A549 (cell line): ENCODE measurements around the gene ERGIC1.

Source experiments
- CBX2 ChIP-seq: fragments of 200-600 bp; sonication (generic); IDR thresholded peaks from 2 replicates; pipeline ENCODE4 v1.6.1; 2016; ENCODE audit warnings: low read depth, mild to moderate bottlenecking, borderline replicate concordance
- CHD2 ChIP-seq: fragments of 150-350 bp; IDR thresholded peaks from 2 replicates; pipeline ENCODE4 v1.6.1; 2014; ENCODE audit warnings: low read length; ENCODE audit not compliant: partially characterized antibody
- CTCF ChIP-seq: fragments of >200 bp; sonication (Bioruptor Twin); formaldehyde crosslinking; IDR thresholded peaks from 3 replicates; pipeline ENCODE4 v1.5.1; 2016
- ESRRA ChIP-seq: fragments of 150-350 bp; IDR thresholded peaks from 2 replicates; pipeline ENCODE4 v1.6.1; 2014; ENCODE audit warnings: mild to moderate bottlenecking, low read length, borderline replicate concordance
- KDM1A ChIP-seq: fragments of 200-600 bp; sonication (generic); IDR thresholded peaks from 2 replicates; pipeline ENCODE4 v1.6.1; 2016; ENCODE audit warnings: low read depth, mild to moderate bottlenecking
- KDM5A ChIP-seq: fragments of 200-600 bp; sonication (generic); IDR thresholded peaks from 2 replicates; pipeline ENCODE4 v1.6.1; 2016; ENCODE audit warnings: antibody characterized with exemption, mild to moderate bottlenecking
- MAX ChIP-seq: IDR thresholded peaks from 2 replicates; pipeline ENCODE4 v1.6.1; 2012
- RARB ChIP-seq: fragments of 250-450 bp; sonication (Bioruptor Pico); IDR thresholded peaks from 2 replicates; pipeline ENCODE4 v1.8.0; 2021; ENCODE audit warnings: mild to moderate bottlenecking, moderate library complexity

- TF ChIP-seq CTCF (no peak), CHD2 (no peak), KDM1A (no peak), CBX2 (no peak), ESRRA (no peak), KDM5A (no peak), RARB (CRISPR knock-in tag) (no peak), MAX (no peak)
Measured at GRCh38 chr5:172881691-172882370, 47.8 kb downstream of the ERGIC1 start.
